Prostate gland (tissue), 2 donors: Measurements from ENCODE around the gene FAIM2.

Experiments used
- CTCF ChIP-seq, 4 experiments: fragments of 200-600 bp in 2 of 4; fragments of 450-650 bp in 2 of 4; sonication (generic) in 2 of 4; IDR thresholded peaks; 1 replicate in 3 of 4; 2 replicates in 1 of 4; pipeline ENCODE4 v1.5.1; 2016 to 2019; ENCODE audit warnings: antibody characterized with exemption in 4 of 4, mild to moderate bottlenecking in 2 of 4, moderate library complexity in 2 of 4
- POLR2AphosphoS5 ChIP-seq: sonication (generic); formaldehyde crosslinking; IDR thresholded peaks from one replicate; pipeline ENCODE4 v1.6.1; 2017; ENCODE audit warnings: antibody characterized with exemption

- no peak for TF ChIP-seq CTCF (IDR thresholded peaks at IDR 0.05)
- TF ChIP-seq POLR2AphosphoS5 = peak; percentile 54
Observed at GRCh38 chr12:49827401-49828099, 76.2 kb downstream of the FAIM2 start.
